GM10847 (cell line): ENCODE data around the gene JARID2.

ENCODE experiments used
- POLR2A ChIP-seq: IDR thresholded peaks from 2 replicates; pipeline ENCODE4 v1.6.1; 2011; ENCODE audit not compliant: insufficient read length; ENCODE audit errors: extremely low read depth

Gene JARID2

GRCh38 chr6:15368186-15368585, 122.3 kb downstream of the JARID2 start:
- no peak for TF ChIP-seq POLR2A

- no peak for TF ChIP-seq POLR2A
These were observed 123.0 kb downstream of the JARID2 start for GRCh38 chr6:15368873-15369272.

DNA sequence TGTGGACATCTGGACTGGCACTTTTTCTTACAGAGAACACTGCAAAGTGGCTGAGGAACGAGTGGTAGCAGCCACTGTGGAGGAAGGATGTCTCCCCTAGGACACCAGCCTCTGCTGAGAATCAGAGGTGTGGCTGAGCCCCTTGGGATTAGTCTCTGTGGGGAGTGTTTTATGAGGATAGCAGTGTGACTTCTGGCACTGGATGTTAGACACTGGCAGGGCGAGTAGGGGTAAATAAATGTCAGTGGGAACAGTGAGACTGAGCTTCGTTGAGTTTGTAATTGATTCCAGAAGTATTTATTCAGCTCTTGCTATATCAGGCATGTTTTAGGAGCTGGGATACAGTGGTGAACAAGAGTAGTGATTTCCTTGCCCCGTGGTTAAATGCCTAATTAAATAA, 124.0 kb downstream of the JARID2 start:
- TF ChIP-seq POLR2A: no peak

- TF ChIP-seq POLR2A: no peak
These were observed 125.1 kb downstream of the JARID2 start for GRCh38 chr6:15370733-15371671.

GRCh38 chr6:15372932-15373331, 127.1 kb downstream of the JARID2 start:
- TF ChIP-seq POLR2A: no peak

- no peak for TF ChIP-seq POLR2A
These were observed 128.2 kb downstream of the JARID2 start for GRCh38 chr6:15374119-15374518.

DNA sequence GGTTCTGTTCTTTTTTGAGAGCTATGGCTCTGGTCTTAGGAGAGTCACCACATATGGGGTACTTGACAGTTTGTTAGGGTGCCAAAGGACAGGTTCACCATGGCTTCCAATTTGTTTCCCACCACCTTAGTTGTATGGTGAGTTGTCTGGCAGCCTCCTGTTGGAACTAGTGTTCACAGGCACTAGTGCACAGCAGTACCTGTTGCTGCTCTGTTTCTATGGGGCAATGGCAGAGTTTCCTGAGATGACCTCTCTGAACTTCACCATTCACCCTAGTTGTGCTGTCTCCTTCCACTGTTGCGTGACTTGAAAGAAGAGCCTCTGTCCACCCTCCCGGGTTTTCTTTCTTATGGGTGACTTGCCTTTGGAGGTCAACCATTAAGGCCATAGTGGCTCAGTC, 129.1 kb downstream of the JARID2 start:
- no peak for TF ChIP-seq POLR2A

DNA sequence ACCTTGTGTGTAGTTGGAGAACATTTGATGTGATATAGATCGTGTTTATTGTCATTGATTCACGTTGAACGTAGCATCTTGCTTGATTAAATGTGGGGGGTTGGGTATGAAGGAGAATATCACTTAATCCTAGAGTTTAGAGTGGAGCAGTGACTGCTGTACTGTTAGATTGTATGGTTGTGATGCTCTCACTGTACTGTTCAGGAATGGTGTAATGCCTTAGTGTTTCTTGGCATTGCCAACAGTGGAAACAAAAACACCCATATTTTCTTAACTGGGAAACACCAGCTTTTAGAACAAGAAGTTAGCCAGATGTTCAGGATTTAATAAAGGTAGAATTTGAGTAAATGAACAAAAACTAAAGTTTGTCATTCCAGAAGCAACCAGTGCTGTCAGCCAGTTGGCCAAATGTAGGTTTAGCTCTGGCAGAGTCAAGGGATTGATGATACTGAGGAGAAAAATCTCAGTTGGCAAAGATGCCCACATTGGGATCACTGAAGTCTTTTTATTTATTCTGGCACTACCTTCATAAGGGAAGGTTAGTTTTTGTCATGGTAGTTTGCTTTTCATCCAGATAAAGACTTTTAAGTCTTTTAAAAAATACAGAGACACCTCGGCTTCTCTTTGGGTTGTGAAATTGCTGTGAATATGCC, 129.9 kb downstream of the JARID2 start:
- no peak for TF ChIP-seq POLR2A

GRCh38 chr6:15376900-15377487, 131.1 kb downstream of the JARID2 start:
- TF ChIP-seq POLR2A: no peak

DNA sequence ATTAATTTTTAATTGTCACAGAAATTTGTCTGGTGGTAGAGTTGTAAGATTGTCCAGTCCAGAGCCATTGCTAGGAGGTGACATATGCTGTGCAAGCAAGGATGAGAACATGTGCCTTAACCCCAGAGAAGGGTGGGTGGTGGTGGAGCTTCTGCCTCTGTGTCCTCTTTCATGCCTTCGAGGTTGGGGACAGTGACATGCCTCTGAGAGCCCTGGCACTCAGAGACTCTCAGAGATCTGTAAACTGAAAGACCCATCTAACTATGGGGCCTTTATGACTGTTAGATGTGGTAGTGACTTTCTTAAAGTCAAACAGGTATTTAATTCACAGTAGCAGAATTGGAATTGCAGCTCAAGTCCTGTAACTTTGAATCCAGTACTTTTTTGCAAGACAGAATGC, 132.4 kb downstream of the JARID2 start:
- TF ChIP-seq POLR2A: no peak

DNA sequence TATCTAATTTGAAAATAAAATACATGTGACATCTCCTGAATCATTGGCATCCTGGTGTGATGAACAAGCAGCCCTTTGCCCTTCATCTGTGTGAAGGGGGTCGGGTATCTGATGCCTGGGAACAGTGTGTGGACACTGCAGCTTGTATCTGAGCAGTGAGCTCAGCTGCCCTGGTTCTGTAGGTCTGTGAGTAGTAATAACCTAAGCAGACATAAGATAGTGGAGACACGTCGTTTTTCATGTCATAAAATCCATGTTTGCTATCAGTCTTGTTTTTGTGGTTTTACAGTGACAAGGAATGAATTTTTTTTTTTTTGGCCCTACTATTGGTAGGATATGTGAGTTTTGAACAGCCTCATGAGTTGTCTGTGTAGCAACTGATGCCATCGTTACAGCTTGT, 133.0 kb downstream of the JARID2 start:
- TF ChIP-seq POLR2A: no peak

GRCh38 chr6:15380351-15380750, 134.5 kb downstream of the JARID2 start:
- TF ChIP-seq POLR2A: no peak

DNA sequence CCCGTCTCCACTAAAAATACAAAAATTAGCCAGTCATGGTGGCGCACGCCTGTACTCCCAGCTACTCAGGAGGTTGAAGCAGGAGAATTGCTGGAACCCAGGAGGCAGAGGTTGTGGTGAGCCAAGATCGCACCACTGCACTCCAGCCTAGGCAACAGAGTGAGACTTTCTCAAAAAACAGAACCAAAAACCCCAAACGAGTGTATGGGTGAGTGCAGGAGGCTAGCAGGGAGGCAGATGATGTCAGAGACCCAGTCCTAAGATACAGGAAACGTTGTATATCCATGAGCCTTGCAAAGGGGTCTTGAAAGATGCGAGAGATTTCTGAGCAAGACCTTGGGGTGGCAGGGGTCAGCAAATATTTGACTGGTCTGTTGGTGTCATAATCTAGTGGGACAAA, 136.2 kb downstream of the JARID2 start:
- TF ChIP-seq POLR2A: no peak

DNA sequence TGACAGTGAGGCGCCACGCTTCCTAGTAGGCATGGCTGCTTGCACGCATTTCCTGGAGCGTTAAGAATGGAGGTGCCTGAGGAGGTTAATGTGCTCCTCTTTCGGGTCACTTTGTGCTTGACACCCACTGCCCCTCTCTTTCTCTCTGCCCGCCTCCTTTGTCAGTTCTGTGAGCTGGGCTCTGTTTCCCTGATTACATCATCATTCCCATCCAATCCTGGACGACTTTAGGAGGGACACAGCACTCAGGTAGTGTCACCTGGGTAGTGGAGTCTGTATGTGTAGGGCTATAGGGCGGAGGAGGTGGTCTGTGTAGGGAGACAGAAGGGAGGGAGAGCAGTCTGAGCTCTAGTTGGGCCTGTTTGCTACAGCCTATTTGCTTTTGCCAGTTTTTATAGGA, 136.8 kb downstream of the JARID2 start:
- no peak for TF ChIP-seq POLR2A

DNA sequence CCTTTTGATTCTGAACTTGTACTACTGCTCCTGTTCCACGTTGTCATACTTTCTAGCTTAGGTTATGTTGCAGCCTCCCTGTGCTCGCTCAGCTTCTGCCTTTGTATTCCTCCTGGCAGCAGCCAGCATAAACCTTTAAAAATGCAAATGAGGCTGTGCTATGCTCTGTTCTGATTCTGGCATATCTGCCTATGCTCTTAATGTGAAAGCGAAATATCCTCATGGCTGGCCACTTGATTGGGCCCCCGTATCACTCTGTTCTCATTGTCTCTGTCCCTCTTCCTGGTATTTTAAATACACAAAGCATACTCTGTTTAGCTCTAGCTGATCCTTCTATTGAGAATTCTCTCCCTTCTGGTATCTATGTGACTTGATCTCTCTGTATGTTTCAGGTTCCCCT, 139.0 kb downstream of the JARID2 start:
- no peak for TF ChIP-seq POLR2A

- no peak for TF ChIP-seq POLR2A
These were observed 139.7 kb downstream of the JARID2 start for GRCh38 chr6:15385521-15385920.

- no peak for TF ChIP-seq POLR2A
These were observed 140.4 kb downstream of the JARID2 start for GRCh38 chr6:15386110-15386755.
